IMR-90 (cell line): ENCODE data around the gene TPM3. TPM values are rescaled to one million over a fixed set of nuclear protein-coding genes. Genes with fewer than 3 reads are reported as not detected.

Source experiments
- ATAC-seq: fragments of 200-7000 bp; cut with Tn5 transposase; 2 replicates; pipeline ENCODE4 v1.9.1; 2020; ENCODE audit warnings: low read depth, mild to moderate bottlenecking, moderate library complexity
- BruUV-seq: library from RNA; stranded (reverse); fragments of 400-500 nt; replicated peaks from 2 replicates; lab custom pipeline; 2021; lab: Mats Ljungman, UMichigan
- CTCF ChIA-PET: fragments of 300-600 bp; formaldehyde crosslinking; extraction: SDS; loops from one replicate; lab custom pipeline; 2021; ENCODE audit warnings: antibody characterized with exemption; lab: Yijun Ruan, JAX
- POLR2A ChIA-PET: fragments of 300-600 bp; sonication (Branson Sonifier 250); formaldehyde crosslinking; loops from one replicate; lab custom pipeline; 2022; ENCODE audit warnings: antibody characterized with exemption; ENCODE audit not compliant: unreplicated experiment; lab: Charles Lee
- DNase-seq: peaks from one replicate; pipeline ENCODE4 v3.0.0; 2013
- H2AFZ ChIP-seq: replicated peaks from 2 replicates; pipeline ENCODE3; 2013; ENCODE audit warnings: low read length, mild to moderate bottlenecking; ENCODE audit not compliant: poor library complexity
- H2AK5ac ChIP-seq: 2 replicates; pipeline ENCODE4 v1.6.1; 2013; ENCODE audit warnings: low read depth, low read length, inconsistent platforms
- H2AK9ac ChIP-seq: replicated peaks from 2 replicates; pipeline ENCODE3; 2013; ENCODE audit warnings: mild to moderate bottlenecking, low read depth, low read length, moderate library complexity; ENCODE audit not compliant: poor library complexity
- H2BK120ac ChIP-seq: 2 replicates; pipeline ENCODE4 v1.6.1; 2013; ENCODE audit warnings: low read depth, low read length, inconsistent platforms
- H2BK15ac ChIP-seq: 3 replicates; pipeline ENCODE4 v1.6.1; 2013; ENCODE audit warnings: low read depth, low read length, inconsistent platforms
- H2BK20ac ChIP-seq: 2 replicates; pipeline ENCODE4 v1.6.1; 2013; ENCODE audit warnings: low read depth, mild to moderate bottlenecking, inconsistent platforms, low read length, moderate library complexity
- H2BK5ac ChIP-seq: 2 replicates; pipeline ENCODE4 v1.6.1; 2013; ENCODE audit warnings: mild to moderate bottlenecking, low read depth, low read length, inconsistent platforms; ENCODE audit not compliant: poor library complexity, severe bottlenecking
- H3K14ac ChIP-seq: replicated peaks from 2 replicates; pipeline ENCODE4 v1.6.1; 2013; ENCODE audit warnings: low read depth, low read length, inconsistent platforms
- H3K18ac ChIP-seq: 2 replicates; pipeline ENCODE4 v1.6.1; 2013; ENCODE audit warnings: low read depth, low read length, control low read depth
- H3K23ac ChIP-seq: 2 replicates; pipeline ENCODE4 v1.6.1; 2013; ENCODE audit warnings: low read depth, low read length, inconsistent platforms
- H3K27ac ChIP-seq: 2 replicates; pipeline ENCODE4 v1.5.1; 2013; ENCODE audit warnings: mild to moderate bottlenecking, control low read depth, low read length; ENCODE audit not compliant: insufficient read depth
- H3K27me3 ChIP-seq: 2 replicates; pipeline ENCODE4 v1.6.1; 2013; ENCODE audit warnings: low read length; ENCODE audit not compliant: control insufficient read depth, insufficient read depth
- H3K36me3 ChIP-seq: 2 replicates; pipeline ENCODE4 v1.6.1; 2013; ENCODE audit warnings: low read length, mixed read lengths; ENCODE audit not compliant: control insufficient read depth, insufficient read depth
- H3K4ac ChIP-seq: 2 replicates; pipeline ENCODE4 v1.6.1; 2013; ENCODE audit warnings: low read depth, low read length, inconsistent platforms
- H3K4me1 ChIP-seq: 2 replicates; pipeline ENCODE4 v1.6.1; 2013; ENCODE audit warnings: low read length, mixed read lengths; ENCODE audit not compliant: control insufficient read depth, insufficient read depth
- H3K4me2 ChIP-seq: 2 replicates; pipeline ENCODE4 v1.6.1; 2013; ENCODE audit warnings: low read depth, mild to moderate bottlenecking, control low read depth, low read length, moderate library complexity
- H3K4me3 ChIP-seq: 2 replicates; pipeline ENCODE4 v1.5.1; 2013; ENCODE audit warnings: low read depth, mild to moderate bottlenecking, control low read depth, low read length, moderate library complexity; ENCODE audit not compliant: insufficient read depth
- H3K56ac ChIP-seq: 2 replicates; pipeline ENCODE4 v1.6.1; 2013; ENCODE audit warnings: low read length, inconsistent platforms; ENCODE audit not compliant: insufficient read depth; ENCODE audit errors: extremely low read depth
- H3K79me1 ChIP-seq, 2 experiments: 2 replicates each; pipeline ENCODE4 v1.6.1; 2013; ENCODE audit warnings: low read length in 2 of 2, inconsistent platforms in 1 of 2, low read depth in 1 of 2
- H3K9ac ChIP-seq: 2 replicates; pipeline ENCODE4 v1.6.1; 2013; ENCODE audit warnings: low read depth, low read length, control low read depth
- H3K9me1 ChIP-seq: 2 replicates; pipeline ENCODE4 v1.6.1; 2013; ENCODE audit warnings: low read length, inconsistent platforms; ENCODE audit not compliant: insufficient read depth
- H3K9me3 ChIP-seq: 2 replicates; pipeline ENCODE4 v1.6.1; 2013; ENCODE audit warnings: low read length; ENCODE audit not compliant: control insufficient read depth, insufficient read depth
- H4K20me1 ChIP-seq: 2 replicates; pipeline ENCODE4 v1.6.1; 2013; ENCODE audit warnings: low read length, inconsistent platforms; ENCODE audit not compliant: insufficient read depth
- H4K5ac ChIP-seq: 2 replicates; pipeline ENCODE4 v1.6.1; 2013; ENCODE audit warnings: mild to moderate bottlenecking, low read depth, low read length, control low read depth
- H4K8ac ChIP-seq, 2 experiments: 2 replicates each; pipeline ENCODE4 v1.6.1; 2013; ENCODE audit warnings: low read depth in 2 of 2, low read length in 2 of 2, control low read depth in 1 of 2, inconsistent platforms in 1 of 2
- H4K91ac ChIP-seq: 2 replicates; pipeline ENCODE4 v1.6.1; 2013; ENCODE audit warnings: low read depth, low read length, inconsistent platforms; ENCODE audit not compliant: insufficient read depth
- BHLHE40 ChIP-seq: fragments of 150-350 bp; IDR thresholded peaks from 2 replicates; pipeline ENCODE4 v1.6.1; 2016; ENCODE audit warnings: mild to moderate bottlenecking, low read depth, low read length
- CEBPB ChIP-seq: IDR thresholded peaks from 2 replicates; pipeline ENCODE4 v1.6.1; 2012; ENCODE audit warnings: low read depth, low read length, improper control_type of control experiment
- CHD1 ChIP-seq: IDR thresholded peaks from 2 replicates; pipeline ENCODE4 v1.6.1; 2012; ENCODE audit warnings: low read depth, low read length, improper control_type of control experiment
- CTCF ChIP-seq: conservative IDR thresholded peaks from 2 replicates; pipeline ENCODE4 v1.5.1; 2012; ENCODE audit warnings: mild to moderate bottlenecking, low read depth, low read length, improper control_type of control experiment
- ELK1 ChIP-seq: fragments of 150-350 bp; IDR thresholded peaks from 2 replicates; pipeline ENCODE4 v1.6.1; 2016; ENCODE audit warnings: low read depth, mild to moderate bottlenecking, low read length, moderate library complexity, borderline replicate concordance
- FOS ChIP-seq: fragments of 150-350 bp; IDR thresholded peaks from 2 replicates; pipeline ENCODE4 v1.6.1; 2016; ENCODE audit warnings: low read depth, low read length
- MAFK ChIP-seq: IDR thresholded peaks from 2 replicates; pipeline ENCODE4 v1.6.1; 2012; ENCODE audit warnings: low read depth, low read length, improper control_type of control experiment
- MAZ ChIP-seq: IDR thresholded peaks from 2 replicates; pipeline ENCODE4 v1.6.1; 2012; ENCODE audit warnings: low read depth, mild to moderate bottlenecking, low read length, improper control_type of control experiment, moderate library complexity, borderline replicate concordance
- MXI1 ChIP-seq: IDR thresholded peaks from 2 replicates; pipeline ENCODE4 v1.6.1; 2012; ENCODE audit warnings: low read depth, mild to moderate bottlenecking, low read length, moderate library complexity, borderline replicate concordance
- NFE2L2 ChIP-seq: fragments of 150-350 bp; IDR thresholded peaks from 2 replicates; pipeline ENCODE4 v1.6.1; 2016; ENCODE audit warnings: low read depth, mild to moderate bottlenecking, low read length
- POLR2A ChIP-seq: IDR thresholded peaks from 2 replicates; pipeline ENCODE4 v1.6.1; 2012; ENCODE audit warnings: mild to moderate bottlenecking, low read depth, low read length
- RAD21 ChIP-seq: IDR thresholded peaks from 2 replicates; pipeline ENCODE4 v1.6.1; 2012; ENCODE audit warnings: low read length, improper control_type of control experiment
- RCOR1 ChIP-seq: IDR thresholded peaks from 2 replicates; pipeline ENCODE4 v1.6.1; 2012; ENCODE audit warnings: mild to moderate bottlenecking, low read length, improper control_type of control experiment; ENCODE audit not compliant: insufficient replicate concordance
- RFX5 ChIP-seq: IDR thresholded peaks from 2 replicates; pipeline ENCODE4 v1.8.0; 2012; ENCODE audit warnings: low read depth, mild to moderate bottlenecking, low read length, moderate library complexity
- SMC3 ChIP-seq: fragments of 150-350 bp; IDR thresholded peaks from 2 replicates; pipeline ENCODE4 v1.6.1; 2016; ENCODE audit warnings: low read depth, mild to moderate bottlenecking, antibody characterized with exemption, low read length, moderate library complexity
- USF2 ChIP-seq: fragments of 150-350 bp; IDR thresholded peaks from 2 replicates; pipeline ENCODE4 v1.6.1; 2017; ENCODE audit warnings: mild to moderate bottlenecking, antibody characterized with exemption, low read length, low read depth
- WGBS, 2 experiments: methylation state at CpG; one replicate each; pipeline versions ENCODE4 v1.1.5 to v1.1.7; 2013; ENCODE audit warnings: missing lambda C conversion rate in 2 of 2; ENCODE audit not compliant: insufficient read length in 1 of 2; ENCODE audit errors: extremely low coverage in 2 of 2; 5-methylcytosine and 5-hydroxymethylcytosine counted together
- dilution Hi-C: fragments of 300-500 bp; cut with HindIII; formaldehyde crosslinking; loops from one replicate; pipeline ENCODE4 v1.14.3; 2018; ENCODE audit warnings: low sequenced_read_pairs; ENCODE audit not compliant: unreplicated experiment
- in situ Hi-C: fragments of 300-500 bp; cut with MboI; formaldehyde crosslinking; loops from 3 replicates; pipeline ENCODE4 v1.14.3; 2019; ENCODE audit warnings: low sequenced_read_pairs, inconsistent platforms, mixed read lengths
- intact Hi-C: fragments of 100-400 bp; cut with micrococcal nuclease; formaldehyde crosslinking; loops from 2 replicates; pipeline ENCODE4 v1.10.0; 2022
- polyA plus RNA-seq, 3 experiments: library from polyadenylated mRNA; depleted of rRNA; stranded (reverse); fragments of >200 nt; gene quantifications; 2 replicates each; pipeline ENCODE4 v1.2.3, GENCODE V29; 2012; ENCODE audit warnings: low replicate concordance in 1 of 3
- total RNA-seq: library from RNA; depleted of rRNA; stranded (reverse); fragments of >200 nt; gene quantifications from 2 replicates; pipeline ENCODE4 v1.2.3, GENCODE V29; 2012

The TPM3 gene
- total and polyA plus RNA-seq, 2 of the 4 experiments (the other 2 are of a cell fraction), result 438 to 530 TPM

- Histone ChIP-seq H3K23ac (no peak overlapping the region), H3K4me2 (peak overlapping the region; percentile 58), H3K18ac (no peak overlapping the region), H3K79me1 (no peaks in the 10 kb centered on the region), H2BK120ac (no peak overlapping the region), H2BK5ac (no peak overlapping the region), H3K9me3 (no peaks in the 10 kb centered on the region), H4K20me1 (no peaks in the 10 kb centered on the region), H4K5ac (no peak overlapping the region), H3K4me3 (no peak overlapping the region), H3K27ac (no peak overlapping the region), H2AFZ (peak overlapping the region; percentile 72), H2BK20ac (no peak overlapping the region), H3K14ac (no peak overlapping the region), H3K4me1 (no peaks in the 10 kb centered on the region), H3K9me1 (no peaks in the 10 kb centered on the region), H2AK5ac (no peak overlapping the region), H2AK9ac (no peak overlapping the region), H3K36me3 (no peaks in the 10 kb centered on the region), H2BK15ac (no peak overlapping the region), H3K9ac (no peak overlapping the region), H3K27me3 (no peaks in the 10 kb centered on the region), H3K4ac (no peak overlapping the region), H4K8ac (no peak overlapping the region), H3K56ac (no peak overlapping the region), H4K91ac (no peak overlapping the region)
- TF ChIP-seq NFE2L2 (no peak), RAD21 (no peak), CEBPB (no peak), CTCF (no peak), USF2 (no peak), MXI1 (no peak), SMC3 (no peak), BHLHE40 (no peak), POLR2A (no peak), CHD1 (no peak), MAFK (no peak), RCOR1 (no peak), MAZ (no peak), ELK1 (no peak), RFX5 (no peak), FOS (no peak)
- ChIA-PET POLR2A (no interaction called here), CTCF (interaction anchor here (1.0 kb wide), 1 partner anchor 9 kb away, joined by 9 read pairs; no protein-coding TSS in a partner anchor)
- peak; percentile 26 for DNase-seq
- in situ Hi-C loops, result no loop called here
- intact Hi-C loops, result no loop called here
- WGBS, 2 experiments, result no CpG with 5 or more reads among the region's 2 CpGs
- no TSS peak for BruUV-seq
- peak; percentile 71 for ATAC-seq
- dilution Hi-C loops, result no loop called here
Measured at GRCh38 chr1:154129391-154129970, 62.4 kb downstream of the TPM3 start.
